Measurements from ENCODE around the gene MEIKIN.
"Not testable (repeated sequence)": the region's sequence is repeated elsewhere in the genome, so short reads cannot be mapped to it uniquely, and the experiment has no call there.

Gene MEIKIN

DNA sequence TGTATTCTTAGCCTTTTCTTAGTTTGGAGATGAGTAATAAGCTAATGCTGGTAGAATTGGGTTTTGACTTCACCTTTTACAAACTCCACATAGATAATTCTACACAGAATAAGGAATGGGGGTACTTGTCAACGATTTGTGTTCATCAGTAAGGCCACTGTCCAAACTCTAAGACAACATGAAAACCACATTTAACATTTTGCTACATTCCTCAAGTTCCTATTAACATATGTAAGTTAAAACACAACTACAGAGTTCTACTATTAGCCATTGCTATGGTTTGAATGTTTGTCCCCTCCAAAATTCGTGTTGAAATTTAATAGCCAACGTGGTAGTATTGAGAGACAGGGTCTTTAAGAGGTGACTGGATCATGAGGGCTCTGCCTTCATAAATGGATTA, 31.9 kb downstream of the MEIKIN start:
- Histone ChIP-seq H3K27me3 (replicated peaks in 2 of 5; ENCODE audit: control insufficient read depth in 4 of 5, insufficient read depth in 5 of 5, low read length in 4 of 5) (no peaks in the 10 kb centered on the region), H3K4me1 (ENCODE audit: control extremely low read depth in 1 of 4, control insufficient read depth in 4 of 4, insufficient read depth in 4 of 4, low read length in 3 of 4) (no peaks in the 10 kb centered on the region), H3K9me3 (ENCODE audit: control extremely low read depth in 1 of 5, control insufficient read depth in 4 of 5, insufficient read depth in 2 of 5, low read depth in 1 of 5, low read length in 4 of 5) (no peaks in the 10 kb centered on the region), H3K4me3 (ENCODE audit: control insufficient read depth in 1 of 7, extremely low read depth in 1 of 7, insufficient read depth in 4 of 7, low read depth in 2 of 7, low read length in 6 of 7) (no peak overlapping the region), H3K27ac (ENCODE audit: insufficient read depth in 1 of 2, low read depth in 1 of 2, low read length in 2 of 2, poor library complexity in 1 of 2, severe bottlenecking in 2 of 2) (no peak overlapping the region), H3K36me3 (ENCODE audit: control insufficient read depth in 4 of 4, insufficient read depth in 4 of 4, low read length in 3 of 4) (no peaks in the 10 kb centered on the region)
- ChIA-PET POLR2A (no interaction called here), CTCF (no interaction called here)
- WGBS (ENCODE audit: insufficient coverage): 89% methylated on average over 3 of the region's 3 CpGs
- no peak for DNase-seq

DNA sequence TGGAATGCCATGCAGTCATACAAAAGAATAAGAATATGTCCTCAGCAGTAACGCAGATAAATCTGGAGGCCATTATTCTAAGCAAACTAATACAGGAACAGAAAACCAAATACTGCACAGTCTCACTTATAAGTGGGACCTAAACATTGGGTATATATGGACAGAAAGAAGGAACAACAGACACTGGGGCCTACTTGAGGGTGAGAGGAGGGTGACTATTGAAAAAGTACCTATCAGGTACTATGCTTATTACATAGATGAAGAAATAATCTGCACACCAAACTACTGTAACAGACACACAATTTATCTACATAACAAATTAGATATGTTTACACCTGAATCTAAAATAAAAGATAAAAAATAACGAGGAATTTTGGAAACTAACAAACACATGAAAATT, 38.8 kb downstream of the MEIKIN start:
- Histone ChIP-seq H3K4me1 (ENCODE audit: control extremely low read depth in 1 of 4, control insufficient read depth in 4 of 4, insufficient read depth in 4 of 4, low read length in 3 of 4) (no peaks in the 10 kb centered on the region), H3K27ac (ENCODE audit: insufficient read depth in 1 of 2, low read depth in 1 of 2, low read length in 2 of 2, poor library complexity in 1 of 2, severe bottlenecking in 2 of 2) (no peak overlapping the region), H3K36me3 (ENCODE audit: control insufficient read depth in 4 of 4, insufficient read depth in 4 of 4, low read length in 3 of 4) (no peaks in the 10 kb centered on the region), H3K27me3 (replicated peaks in 2 of 5; ENCODE audit: control insufficient read depth in 4 of 5, insufficient read depth in 5 of 5, low read length in 4 of 5) (no peaks in the 10 kb centered on the region), H3K4me3 (ENCODE audit: control insufficient read depth in 1 of 7, extremely low read depth in 1 of 7, insufficient read depth in 4 of 7, low read depth in 2 of 7, low read length in 6 of 7) (no peak overlapping the region), H3K9me3 (ENCODE audit: control extremely low read depth in 1 of 5, control insufficient read depth in 4 of 5, insufficient read depth in 2 of 5, low read depth in 1 of 5, low read length in 4 of 5) (peaks cover 0 to 30% (median 3%) of the 10 kb centered on the region in 5 experiments)
- 86% methylated on average over 1 of the region's 2 CpGs for WGBS (ENCODE audit: insufficient coverage)
- DNase-seq: no peak
- CTCF ChIA-PET: no interaction called here
- POLR2A ChIA-PET: no interaction called here

DNA sequence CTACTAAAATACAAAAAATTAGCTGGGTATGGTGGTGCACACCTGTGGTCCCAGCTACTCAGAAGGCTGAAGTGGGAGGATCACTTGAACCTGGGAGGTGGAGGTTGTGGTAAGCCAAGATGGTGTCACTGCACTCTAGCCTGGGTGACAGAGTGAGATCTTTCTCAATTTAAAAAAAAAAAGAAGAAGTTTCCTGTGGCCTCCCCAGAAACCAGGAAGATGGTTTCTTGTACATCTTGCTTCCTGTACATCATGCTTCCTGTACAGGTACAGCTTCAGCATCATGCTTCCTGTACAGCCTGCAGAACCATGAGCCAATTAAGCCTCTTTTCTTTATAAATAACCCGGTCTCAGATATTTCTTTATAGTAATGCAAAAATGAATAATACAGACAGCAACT, 43.2 kb downstream of the MEIKIN start:
- H3K27me3 ChIP-seq (replicated peaks in 2 of 5; ENCODE audit: control insufficient read depth in 4 of 5, insufficient read depth in 5 of 5, low read length in 4 of 5); H3K27ac ChIP-seq (ENCODE audit: insufficient read depth in 1 of 2, low read depth in 1 of 2, low read length in 2 of 2, poor library complexity in 1 of 2, severe bottlenecking in 2 of 2); H3K4me1 ChIP-seq (ENCODE audit: control extremely low read depth in 1 of 4, control insufficient read depth in 4 of 4, insufficient read depth in 4 of 4, low read length in 3 of 4); H3K4me3 ChIP-seq (ENCODE audit: control insufficient read depth in 1 of 7, extremely low read depth in 1 of 7, insufficient read depth in 4 of 7, low read depth in 2 of 7, low read length in 6 of 7); POLR2A ChIA-PET; CTCF ChIA-PET; H3K36me3 ChIP-seq (ENCODE audit: control insufficient read depth in 4 of 4, insufficient read depth in 4 of 4, low read length in 3 of 4): not testable (repeated sequence)
- H3K9me3 ChIP-seq (ENCODE audit: control extremely low read depth in 1 of 5, control insufficient read depth in 4 of 5, insufficient read depth in 2 of 5, low read depth in 1 of 5, low read length in 4 of 5): peaks cover 0 to 34% (median 8%) of the 10 kb centered on the region in 5 experiments
- peak; percentile 1 to 50 (median 28) for DNase-seq
- WGBS (ENCODE audit: insufficient coverage): no CpG with 5 or more reads among the region's 1 CpG

DNA sequence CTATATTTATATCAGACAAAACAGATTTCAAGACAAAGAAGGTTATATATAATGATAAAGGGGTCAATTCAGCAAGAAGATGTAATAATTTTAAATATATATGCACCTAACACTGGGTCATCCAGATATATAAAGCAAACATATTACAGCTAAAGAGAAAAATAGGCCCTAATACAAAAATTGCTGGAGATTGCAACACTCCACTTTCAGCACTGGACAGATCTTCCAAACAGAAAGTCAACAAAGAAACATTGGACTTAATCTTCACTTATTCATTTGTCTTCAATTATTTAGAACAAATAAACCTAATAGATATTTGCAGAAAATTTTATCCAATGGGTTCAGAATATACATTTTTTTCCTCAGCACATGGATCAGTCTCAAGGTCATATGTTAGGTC, 45.8 kb downstream of the MEIKIN start:
- peak in 2 of 3 donors; percentile 2 to 10 for DNase-seq
- Histone ChIP-seq H3K27ac (ENCODE audit: insufficient read depth in 1 of 2, low read depth in 1 of 2, low read length in 2 of 2, poor library complexity in 1 of 2, severe bottlenecking in 2 of 2) (no peak overlapping the region), H3K4me1 (ENCODE audit: control extremely low read depth in 1 of 4, control insufficient read depth in 4 of 4, insufficient read depth in 4 of 4, low read length in 3 of 4) (no peaks in the 10 kb centered on the region), H3K27me3 (replicated peaks in 2 of 5; ENCODE audit: control insufficient read depth in 4 of 5, insufficient read depth in 5 of 5, low read length in 4 of 5) (no peaks in the 10 kb centered on the region), H3K4me3 (ENCODE audit: control insufficient read depth in 1 of 7, extremely low read depth in 1 of 7, insufficient read depth in 4 of 7, low read depth in 2 of 7, low read length in 6 of 7) (no peak overlapping the region), H3K9me3 (ENCODE audit: control extremely low read depth in 1 of 5, control insufficient read depth in 4 of 5, insufficient read depth in 2 of 5, low read depth in 1 of 5, low read length in 4 of 5) (peaks cover 0 to 26% (median 8%) of the 10 kb centered on the region in 5 experiments), H3K36me3 (ENCODE audit: control insufficient read depth in 4 of 4, insufficient read depth in 4 of 4, low read length in 3 of 4) (no peaks in the 10 kb centered on the region)
- CTCF ChIA-PET: no interaction called here
- POLR2A ChIA-PET: no interaction called here

DNA sequence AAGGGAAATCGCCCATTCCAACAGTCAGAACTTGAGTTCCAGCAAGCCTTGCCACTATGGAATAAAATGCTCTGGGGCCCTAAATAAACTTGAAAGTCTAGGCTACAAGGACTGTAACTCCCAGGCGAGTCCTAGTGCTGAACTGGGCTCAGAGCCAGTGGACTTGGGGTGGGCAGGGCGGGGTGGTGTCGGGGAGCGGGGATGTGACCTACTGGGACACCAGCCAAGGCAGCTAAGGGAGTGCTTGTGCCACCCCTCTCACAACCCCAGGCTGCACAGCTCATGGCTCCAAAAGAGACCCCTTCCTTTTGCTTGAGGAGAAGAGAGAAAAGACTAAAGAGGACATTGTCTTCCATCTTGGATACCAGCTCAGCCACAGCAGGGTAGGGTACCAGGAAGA, 61.5 kb downstream of the MEIKIN start:
- POLR2A ChIA-PET: no interaction called here
- WGBS (ENCODE audit: insufficient coverage): 81% methylated on average over 3 of the region's 5 CpGs
- no peak for DNase-seq

DNA sequence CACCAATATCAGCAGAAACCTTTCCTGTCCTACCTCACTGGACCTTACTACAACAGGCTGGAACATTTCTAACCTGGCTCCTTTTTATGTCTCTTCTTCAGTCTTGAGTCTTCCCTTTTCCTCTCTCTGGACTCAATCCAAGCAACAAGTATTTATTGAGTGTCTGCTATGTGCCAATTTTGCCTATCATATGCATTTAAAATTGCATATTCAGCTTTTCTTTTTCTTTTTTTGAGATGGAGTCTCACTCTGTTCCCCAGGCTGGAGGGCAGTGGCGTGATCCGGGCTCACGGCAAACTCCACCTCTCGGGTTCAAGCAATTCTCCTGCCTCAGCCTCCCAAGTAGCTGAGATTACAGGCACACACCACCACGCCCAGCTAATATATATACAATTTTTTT, 65.8 kb downstream of the MEIKIN start:
- POLR2A ChIA-PET: no interaction called here
- Histone ChIP-seq H3K36me3 (ENCODE audit: control insufficient read depth in 4 of 4, insufficient read depth in 4 of 4, low read length in 3 of 4) (no peaks in the 10 kb centered on the region), H3K9me3 (ENCODE audit: control extremely low read depth in 1 of 5, control insufficient read depth in 4 of 5, insufficient read depth in 2 of 5, low read depth in 1 of 5, low read length in 4 of 5) (no peaks in the 10 kb centered on the region), H3K27me3 (replicated peaks in 2 of 5; ENCODE audit: control insufficient read depth in 4 of 5, insufficient read depth in 5 of 5, low read length in 4 of 5) (no peaks in the 10 kb centered on the region), H3K27ac (ENCODE audit: insufficient read depth in 1 of 2, low read depth in 1 of 2, low read length in 2 of 2, poor library complexity in 1 of 2, severe bottlenecking in 2 of 2) (no peak overlapping the region), H3K4me1 (ENCODE audit: control extremely low read depth in 1 of 4, control insufficient read depth in 4 of 4, insufficient read depth in 4 of 4, low read length in 3 of 4) (no peaks in the 10 kb centered on the region), H3K4me3 (ENCODE audit: control insufficient read depth in 1 of 7, extremely low read depth in 1 of 7, insufficient read depth in 4 of 7, low read depth in 2 of 7, low read length in 6 of 7) (no peak overlapping the region)
- CTCF ChIA-PET: no interaction called here
- no peak for DNase-seq
- WGBS (ENCODE audit: insufficient coverage): 98% methylated on average over 5 of the region's 5 CpGs

More for the DNA sequence above, 61.5 kb downstream of the MEIKIN start:
- no peak overlapping the region for H3K4me3 ChIP-seq (ENCODE audit: control insufficient read depth in 1 of 7, extremely low read depth in 1 of 7, insufficient read depth in 4 of 7, low read depth in 2 of 7, low read length in 6 of 7)
- H3K9me3 ChIP-seq (ENCODE audit: control extremely low read depth in 1 of 5, control insufficient read depth in 4 of 5, insufficient read depth in 2 of 5, low read depth in 1 of 5, low read length in 4 of 5): no peaks in the 10 kb centered on the region
- no peaks in the 10 kb centered on the region for H3K4me1 ChIP-seq (ENCODE audit: control extremely low read depth in 1 of 4, control insufficient read depth in 4 of 4, insufficient read depth in 4 of 4, low read length in 3 of 4)
- no peaks in the 10 kb centered on the region for H3K36me3 ChIP-seq (ENCODE audit: control insufficient read depth in 4 of 4, insufficient read depth in 4 of 4, low read length in 3 of 4)
- CTCF ChIA-PET: no interaction called here
- H3K27ac ChIP-seq (ENCODE audit: insufficient read depth in 1 of 2, low read depth in 1 of 2, low read length in 2 of 2, poor library complexity in 1 of 2, severe bottlenecking in 2 of 2): no peak overlapping the region
- H3K27me3 ChIP-seq (replicated peaks in 2 of 5; ENCODE audit: control insufficient read depth in 4 of 5, insufficient read depth in 5 of 5, low read length in 4 of 5): no peaks in the 10 kb centered on the region

DNA sequence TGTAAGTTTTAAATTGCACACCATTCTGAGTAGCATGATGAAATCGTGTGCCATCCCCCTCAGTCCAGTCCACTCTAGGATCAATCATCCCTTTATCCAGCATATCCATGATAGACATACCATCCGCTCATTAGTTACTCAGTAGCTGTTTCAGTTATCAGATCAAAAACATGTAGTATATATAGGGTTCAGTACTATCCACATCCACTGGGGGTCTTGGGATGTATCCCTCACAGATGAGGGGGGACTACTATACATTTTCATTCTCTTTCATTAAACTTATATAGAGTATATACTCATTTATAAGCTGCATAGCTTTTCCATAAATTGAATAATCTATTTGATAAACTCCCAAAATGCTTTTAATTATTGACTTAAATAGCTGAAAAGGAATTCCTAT, 67.6 kb downstream of the MEIKIN start:
- Histone ChIP-seq H3K36me3 (ENCODE audit: control insufficient read depth in 4 of 4, insufficient read depth in 4 of 4, low read length in 3 of 4) (no peaks in the 10 kb centered on the region), H3K4me3 (ENCODE audit: control insufficient read depth in 1 of 7, extremely low read depth in 1 of 7, insufficient read depth in 4 of 7, low read depth in 2 of 7, low read length in 6 of 7) (no peak overlapping the region), H3K9me3 (ENCODE audit: control extremely low read depth in 1 of 5, control insufficient read depth in 4 of 5, insufficient read depth in 2 of 5, low read depth in 1 of 5, low read length in 4 of 5) (no peaks in the 10 kb centered on the region), H3K27me3 (replicated peaks in 2 of 5; ENCODE audit: control insufficient read depth in 4 of 5, insufficient read depth in 5 of 5, low read length in 4 of 5) (no peaks in the 10 kb centered on the region), H3K27ac (ENCODE audit: insufficient read depth in 1 of 2, low read depth in 1 of 2, low read length in 2 of 2, poor library complexity in 1 of 2, severe bottlenecking in 2 of 2) (no peak overlapping the region), H3K4me1 (ENCODE audit: control extremely low read depth in 1 of 4, control insufficient read depth in 4 of 4, insufficient read depth in 4 of 4, low read length in 3 of 4) (no peaks in the 10 kb centered on the region)
- no CpG with 5 or more reads among the region's 2 CpGs for WGBS (ENCODE audit: insufficient coverage)
- POLR2A ChIA-PET: no interaction called here
- CTCF ChIA-PET: no interaction called here
- peak in 2 of 3 donors; percentile 3 to 4 for DNase-seq

DNA sequence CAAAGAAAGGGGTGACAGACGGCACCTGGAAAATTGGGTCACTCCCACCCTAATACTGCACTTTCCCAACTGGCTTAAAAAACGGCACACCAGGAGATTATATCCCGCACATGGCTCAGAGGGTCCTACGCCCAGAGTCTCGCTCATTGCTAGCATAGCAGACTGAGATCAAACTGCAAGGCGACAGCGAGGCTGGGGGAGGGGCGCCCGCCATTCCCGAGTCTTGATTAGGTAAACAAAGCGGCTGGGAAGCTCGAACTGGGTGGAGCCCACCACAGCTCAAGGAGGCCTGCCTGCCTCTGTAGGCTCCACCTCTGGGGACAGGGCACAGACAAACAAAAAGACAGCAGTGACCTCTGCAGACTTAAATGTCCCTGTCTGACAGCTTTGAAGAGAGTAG, 74.2 kb downstream of the MEIKIN start:
- peaks cover 1 to 28% (median 3%) of the 10 kb centered on the region in 5 experiments for H3K9me3 ChIP-seq (ENCODE audit: control extremely low read depth in 1 of 5, control insufficient read depth in 4 of 5, insufficient read depth in 2 of 5, low read depth in 1 of 5, low read length in 4 of 5)
- POLR2A ChIA-PET: not testable (repeated sequence)

More for the DNA sequence above, 74.2 kb downstream of the MEIKIN start:
- 98% methylated on average over 6 of the region's 12 CpGs for WGBS (ENCODE audit: insufficient coverage)
- H3K4me1 ChIP-seq (ENCODE audit: control extremely low read depth in 1 of 4, control insufficient read depth in 4 of 4, insufficient read depth in 4 of 4, low read length in 3 of 4); H3K27ac ChIP-seq (ENCODE audit: insufficient read depth in 1 of 2, low read depth in 1 of 2, low read length in 2 of 2, poor library complexity in 1 of 2, severe bottlenecking in 2 of 2); H3K4me3 ChIP-seq (ENCODE audit: control insufficient read depth in 1 of 7, extremely low read depth in 1 of 7, insufficient read depth in 4 of 7, low read depth in 2 of 7, low read length in 6 of 7); DNase-seq; H3K27me3 ChIP-seq (replicated peaks in 2 of 5; ENCODE audit: control insufficient read depth in 4 of 5, insufficient read depth in 5 of 5, low read length in 4 of 5); H3K36me3 ChIP-seq (ENCODE audit: control insufficient read depth in 4 of 4, insufficient read depth in 4 of 4, low read length in 3 of 4); CTCF ChIA-PET: not testable (repeated sequence)

Measured in common myeloid progenitor, CD34-positive (primary cell).